K562 (cell line): ENCODE measurements around the gene LST1. TPM values are rescaled to one million over a fixed set of nuclear protein-coding genes. Genes with fewer than 3 reads are reported as not detected.

Experiments
- FOXA3 ChIP-seq, 2 experiments: fragments of 450-650 bp in 1 of 2; sonication (generic) in 1 of 2; formaldehyde crosslinking; IDR thresholded peaks in 1 of 2; conservative IDR thresholded peaks in 1 of 2; 2 replicates each; pipeline versions ENCODE4 v1.4.0 to v1.8.0; 2020 to 2022; ENCODE audit warnings: mild to moderate bottlenecking in 2 of 2, missing genetic modification reagents in 1 of 2
- MCM3 ChIP-seq: fragments of 450-650 bp; IDR thresholded peaks from 2 replicates; pipeline ENCODE4 v1.6.1; 2016
- NR3C1 ChIP-seq: sonication (generic); formaldehyde crosslinking; IDR thresholded peaks from 2 replicates; pipeline ENCODE4 v1.8.1; 2022; ENCODE audit warnings: missing genetic modification reagents
- SAFB2 ChIP-seq: fragments of 200-400 bp; formaldehyde crosslinking; IDR thresholded peaks from 2 replicates; pipeline ENCODE4 v1.6.1; 2018; ENCODE audit warnings: borderline replicate concordance, low read length, low read depth, moderate library complexity; ENCODE audit not compliant: severe bottlenecking
- ZBTB43 ChIP-seq: sonication (generic); formaldehyde crosslinking; IDR thresholded peaks from 2 replicates; pipeline ENCODE4 v1.8.0; 2023; ENCODE audit warnings: mild to moderate bottlenecking, missing genetic modification reagents
- ZNF253 ChIP-seq: fragments of 250-450 bp; sonication (Bioruptor Pico); conservative IDR thresholded peaks from 2 replicates; pipeline ENCODE4 v1.6.1; 2021; ENCODE audit warnings: mild to moderate bottlenecking
- polyA plus RNA-seq, 8 experiments: library from polyadenylated mRNA; depleted of rRNA in 4 of 8; stranded (reverse) in 5 of 8; unstranded in 3 of 8; fragments of >200 nt; fragmentation: Nextera tagmentation in 2 of 8; fragmentation: Illumina TruSeq in 1 of 8; extraction: Ambion mirVana in 2 of 8; extraction: Trizol in 1 of 8; gene quantifications; 2 replicates each; pipeline versions ENCODE4 v1.2.1 to v1.2.3, GENCODE V29; 2011 to 2014; ENCODE audit warnings: inconsistent platforms in 1 of 8, missing spikeins in 1 of 8
- total RNA-seq, 7 experiments: library from RNA; depleted of rRNA in 6 of 7; stranded (reverse); fragments of >200 nt in 6 of 7; fragmentation: Illumina TruSeq in 2 of 7; extraction: Trizol in 2 of 7; gene quantifications; 2 replicates each; pipeline versions ENCODE4 v1.2.1 to v1.2.3, GENCODE V29; 2011 to 2021; ENCODE audit warnings: low replicate concordance in 1 of 7
- TF ChIP-seq, protein P1 (sequence below), 2 experiments: fragments of 450-650 bp; IDR thresholded peaks; 2 replicates each; pipeline ENCODE4 v1.6.1; 2016; ENCODE audit warnings: mild to moderate bottlenecking in 2 of 2, borderline replicate concordance in 1 of 2, low read depth in 1 of 2, moderate library complexity in 1 of 2
- TF ChIP-seq, protein P2 (sequence below): fragments of 450-650 bp; IDR thresholded peaks from 2 replicates; pipeline ENCODE4 v1.6.1; 2016; ENCODE audit warnings: mild to moderate bottlenecking
- TF ChIP-seq, protein P3 (sequence below): sonication (generic); IDR thresholded peaks from 2 replicates; pipeline ENCODE4 v1.6.1; 2016
- TF ChIP-seq, protein P4 (sequence below): fragments of 250-450 bp; sonication (Bioruptor Pico); IDR thresholded peaks from 2 replicates; pipeline ENCODE4 v1.4.0; 2020; ENCODE audit warnings: mild to moderate bottlenecking, moderate library complexity, borderline replicate concordance

Gene LST1
- total and polyA plus RNA-seq, 9 of the 15 experiments (the other 6 are each of a cell fraction or from before 2014, with no cell fraction given), result 0.82 to 7.8 (median 1.7) TPM

- TF ChIP-seq, protein P1, sequence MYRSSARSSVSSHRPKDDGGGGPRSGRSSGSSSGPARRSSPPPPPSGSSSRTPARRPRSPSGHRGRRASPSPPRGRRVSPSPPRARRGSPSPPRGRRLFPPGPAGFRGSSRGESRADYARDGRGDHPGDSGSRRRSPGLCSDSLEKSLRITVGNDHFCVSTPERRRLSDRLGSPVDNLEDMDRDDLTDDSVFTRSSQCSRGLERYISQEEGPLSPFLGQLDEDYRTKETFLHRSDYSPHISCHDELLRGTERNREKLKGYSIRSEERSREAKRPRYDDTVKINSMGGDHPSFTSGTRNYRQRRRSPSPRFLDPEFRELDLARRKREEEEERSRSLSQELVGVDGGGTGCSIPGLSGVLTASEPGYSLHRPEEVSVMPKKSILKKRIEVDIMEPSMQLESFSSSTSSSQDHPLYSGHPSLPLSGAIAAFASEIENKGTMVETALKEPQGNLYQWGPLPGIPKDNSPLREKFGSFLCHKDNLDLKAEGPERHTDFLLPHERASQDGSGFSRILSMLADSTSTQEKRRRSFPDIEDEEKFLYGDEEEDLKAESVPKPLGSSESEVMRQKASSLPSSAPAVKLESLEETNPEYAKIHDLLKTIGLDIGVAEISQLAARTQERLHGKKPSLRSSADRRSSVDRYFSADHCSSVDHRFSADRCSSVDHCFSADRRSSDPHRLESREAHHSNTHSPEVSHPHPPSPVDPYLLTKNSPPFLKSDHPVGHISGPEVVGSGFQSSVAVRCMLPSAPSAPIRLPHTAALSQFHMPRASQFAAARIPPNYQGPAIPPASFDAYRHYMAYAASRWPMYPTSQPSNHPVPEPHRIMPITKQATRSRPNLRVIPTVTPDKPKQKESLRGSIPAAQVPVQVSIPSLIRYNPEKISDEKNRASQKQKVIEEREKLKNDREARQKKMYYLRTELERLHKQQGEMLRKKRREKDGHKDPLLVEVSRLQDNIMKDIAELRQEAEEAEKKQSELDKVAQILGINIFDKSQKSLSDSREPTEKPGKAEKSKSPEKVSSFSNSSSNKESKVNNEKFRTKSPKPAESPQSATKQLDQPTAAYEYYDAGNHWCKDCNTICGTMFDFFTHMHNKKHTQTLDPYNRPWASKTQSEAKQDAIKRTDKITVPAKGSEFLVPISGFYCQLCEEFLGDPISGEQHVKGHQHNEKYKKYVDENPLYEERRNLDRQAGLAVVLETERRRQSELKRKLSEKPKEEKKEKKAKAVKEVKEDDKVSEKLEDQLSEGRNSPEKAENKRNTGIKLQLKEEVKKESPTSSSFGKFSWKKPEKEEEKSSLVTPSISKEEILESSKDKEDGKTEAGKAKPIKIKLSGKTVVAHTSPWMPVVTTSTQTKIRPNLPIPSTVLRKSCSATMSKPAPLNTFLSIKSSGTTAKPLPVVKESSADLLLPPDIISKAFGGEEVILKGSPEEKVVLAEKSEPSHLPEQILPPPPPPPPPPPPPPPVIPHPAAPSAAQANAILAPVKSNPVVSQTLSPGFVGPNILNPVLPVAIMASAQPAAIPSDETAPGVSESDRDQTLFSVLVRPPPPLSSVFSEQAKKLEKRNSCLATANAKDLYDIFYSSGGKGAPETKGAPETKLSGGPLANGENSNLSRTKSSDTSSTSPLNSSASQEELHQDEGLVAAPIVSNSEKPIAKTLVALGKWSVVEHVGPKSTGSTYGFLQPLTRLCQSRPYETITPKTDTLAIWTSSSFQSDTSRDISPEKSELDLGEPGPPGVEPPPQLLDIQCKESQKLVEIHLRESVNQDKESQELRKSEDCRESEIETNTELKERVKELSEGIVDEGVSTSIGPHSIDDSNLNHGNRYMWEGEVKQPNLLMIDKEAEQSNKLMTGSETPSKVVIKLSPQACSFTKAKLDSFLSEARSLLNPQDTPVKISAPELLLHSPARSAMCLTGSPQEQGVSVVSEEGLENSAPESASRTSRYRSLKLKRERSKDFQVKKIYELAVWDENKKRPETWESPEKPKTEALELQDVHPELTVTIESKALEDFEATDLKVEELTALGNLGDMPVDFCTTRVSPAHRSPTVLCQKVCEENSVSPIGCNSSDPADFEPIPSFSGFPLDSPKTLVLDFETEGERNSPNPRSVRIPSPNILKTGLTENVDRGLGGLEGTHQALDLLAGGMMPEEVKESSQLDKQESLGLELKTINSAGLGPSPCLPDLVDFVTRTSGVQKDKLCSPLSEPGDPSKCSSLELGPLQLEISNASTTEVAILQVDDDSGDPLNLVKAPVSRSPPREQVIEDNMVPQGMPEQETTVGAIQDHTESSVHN (IDR thresholded peaks at IDR 0.05; ENCODE audit: borderline replicate concordance in 1 of 2, low read depth in 1 of 2), result 0 out of 4 replicates have a peak, but pooled peaks of 1 of the 2 experiments have one; percentile 52
- TF ChIP-seq, protein P2, sequence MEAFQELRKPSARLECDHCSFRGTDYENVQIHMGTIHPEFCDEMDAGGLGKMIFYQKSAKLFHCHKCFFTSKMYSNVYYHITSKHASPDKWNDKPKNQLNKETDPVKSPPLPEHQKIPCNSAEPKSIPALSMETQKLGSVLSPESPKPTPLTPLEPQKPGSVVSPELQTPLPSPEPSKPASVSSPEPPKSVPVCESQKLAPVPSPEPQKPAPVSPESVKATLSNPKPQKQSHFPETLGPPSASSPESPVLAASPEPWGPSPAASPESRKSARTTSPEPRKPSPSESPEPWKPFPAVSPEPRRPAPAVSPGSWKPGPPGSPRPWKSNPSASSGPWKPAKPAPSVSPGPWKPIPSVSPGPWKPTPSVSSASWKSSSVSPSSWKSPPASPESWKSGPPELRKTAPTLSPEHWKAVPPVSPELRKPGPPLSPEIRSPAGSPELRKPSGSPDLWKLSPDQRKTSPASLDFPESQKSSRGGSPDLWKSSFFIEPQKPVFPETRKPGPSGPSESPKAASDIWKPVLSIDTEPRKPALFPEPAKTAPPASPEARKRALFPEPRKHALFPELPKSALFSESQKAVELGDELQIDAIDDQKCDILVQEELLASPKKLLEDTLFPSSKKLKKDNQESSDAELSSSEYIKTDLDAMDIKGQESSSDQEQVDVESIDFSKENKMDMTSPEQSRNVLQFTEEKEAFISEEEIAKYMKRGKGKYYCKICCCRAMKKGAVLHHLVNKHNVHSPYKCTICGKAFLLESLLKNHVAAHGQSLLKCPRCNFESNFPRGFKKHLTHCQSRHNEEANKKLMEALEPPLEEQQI, result no peak
- TF ChIP-seq SAFB2 (no peak), MCM3 (no peak), ZBTB43 (CRISPR knock-in tag) (no peak), FOXA3 (CRISPR knock-in tag; conservative IDR thresholded peaks at IDR 0.05 in 1 of 2, IDR thresholded peaks at IDR 0.05 in 1 of 2) (no peak; a peak in 1 of 4 replicates), NR3C1 (CRISPR knock-in tag) (no peak), ZNF253 (CRISPR knock-in tag) (no peak)
- TF ChIP-seq, protein P3, sequence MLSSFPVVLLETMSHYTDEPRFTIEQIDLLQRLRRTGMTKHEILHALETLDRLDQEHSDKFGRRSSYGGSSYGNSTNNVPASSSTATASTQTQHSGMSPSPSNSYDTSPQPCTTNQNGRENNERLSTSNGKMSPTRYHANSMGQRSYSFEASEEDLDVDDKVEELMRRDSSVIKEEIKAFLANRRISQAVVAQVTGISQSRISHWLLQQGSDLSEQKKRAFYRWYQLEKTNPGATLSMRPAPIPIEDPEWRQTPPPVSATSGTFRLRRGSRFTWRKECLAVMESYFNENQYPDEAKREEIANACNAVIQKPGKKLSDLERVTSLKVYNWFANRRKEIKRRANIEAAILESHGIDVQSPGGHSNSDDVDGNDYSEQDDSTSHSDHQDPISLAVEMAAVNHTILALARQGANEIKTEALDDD, result no peak
- TF ChIP-seq, protein P4, sequence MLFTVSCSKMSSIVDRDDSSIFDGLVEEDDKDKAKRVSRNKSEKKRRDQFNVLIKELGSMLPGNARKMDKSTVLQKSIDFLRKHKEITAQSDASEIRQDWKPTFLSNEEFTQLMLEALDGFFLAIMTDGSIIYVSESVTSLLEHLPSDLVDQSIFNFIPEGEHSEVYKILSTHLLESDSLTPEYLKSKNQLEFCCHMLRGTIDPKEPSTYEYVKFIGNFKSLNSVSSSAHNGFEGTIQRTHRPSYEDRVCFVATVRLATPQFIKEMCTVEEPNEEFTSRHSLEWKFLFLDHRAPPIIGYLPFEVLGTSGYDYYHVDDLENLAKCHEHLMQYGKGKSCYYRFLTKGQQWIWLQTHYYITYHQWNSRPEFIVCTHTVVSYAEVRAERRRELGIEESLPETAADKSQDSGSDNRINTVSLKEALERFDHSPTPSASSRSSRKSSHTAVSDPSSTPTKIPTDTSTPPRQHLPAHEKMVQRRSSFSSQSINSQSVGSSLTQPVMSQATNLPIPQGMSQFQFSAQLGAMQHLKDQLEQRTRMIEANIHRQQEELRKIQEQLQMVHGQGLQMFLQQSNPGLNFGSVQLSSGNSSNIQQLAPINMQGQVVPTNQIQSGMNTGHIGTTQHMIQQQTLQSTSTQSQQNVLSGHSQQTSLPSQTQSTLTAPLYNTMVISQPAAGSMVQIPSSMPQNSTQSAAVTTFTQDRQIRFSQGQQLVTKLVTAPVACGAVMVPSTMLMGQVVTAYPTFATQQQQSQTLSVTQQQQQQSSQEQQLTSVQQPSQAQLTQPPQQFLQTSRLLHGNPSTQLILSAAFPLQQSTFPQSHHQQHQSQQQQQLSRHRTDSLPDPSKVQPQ (CRISPR knock-in tag), result no peak
These were observed 35.4 kb downstream of the LST1 start (continued) for GRCh38 chr6:31621320-31621939.
